Measurements from ENCODE around the gene TMEM192. TPM values are rescaled to one million over a fixed set of nuclear protein-coding genes. Genes with fewer than 3 reads are reported as not detected.
"Not testable (repeated sequence)": the region's sequence is repeated elsewhere in the genome, so short reads cannot be mapped to it uniquely, and the experiment has no call there.

Gene TMEM192
- total and polyA plus RNA-seq, 2 donors: 6.1 to 8.0 TPM

GRCh38 chr4:165077034-165077578 is 35.6 kb downstream of the TMEM192 start:
- no peak for DNase-seq (ENCODE audit: low read depth in 6 of 9, low spot score in 9 of 9)
- 96% methylated on average over 5 of the region's 5 CpGs for WGBS
- H3K4me3 ChIP-seq (ENCODE audit: low read length in 2 of 2): no peak overlapping the region
- no peaks in the 10 kb centered on the region for H3K36me3 ChIP-seq (ENCODE audit: control insufficient read depth in 2 of 2, insufficient read depth in 2 of 2, low read length in 1 of 2)
- no peaks in the 10 kb centered on the region for H3K27me3 ChIP-seq (ENCODE audit: control insufficient read depth in 2 of 2, insufficient read depth in 1 of 2, low read length in 1 of 2)
- no peaks in the 10 kb centered on the region for H3K9me3 ChIP-seq (ENCODE audit: control insufficient read depth in 2 of 2, insufficient read depth in 1 of 2, low read length in 1 of 2)
- H3K4me1 ChIP-seq (ENCODE audit: control insufficient read depth in 2 of 2, insufficient read depth in 2 of 2, low read length in 2 of 2): no peaks in the 10 kb centered on the region
- no peak overlapping the region for H3K27ac ChIP-seq (ENCODE audit: low read depth in 1 of 2, low read length in 1 of 2)

- not testable (repeated sequence) for H3K9me3 ChIP-seq (ENCODE audit: control insufficient read depth in 2 of 2, insufficient read depth in 1 of 2, low read length in 1 of 2); H3K4me1 ChIP-seq (ENCODE audit: control insufficient read depth in 2 of 2, insufficient read depth in 2 of 2, low read length in 2 of 2); H3K36me3 ChIP-seq (ENCODE audit: control insufficient read depth in 2 of 2, insufficient read depth in 2 of 2, low read length in 1 of 2); H3K27ac ChIP-seq (ENCODE audit: low read depth in 1 of 2, low read length in 1 of 2); DNase-seq (ENCODE audit: low read depth in 6 of 9, low spot score in 9 of 9); H3K27me3 ChIP-seq (ENCODE audit: control insufficient read depth in 2 of 2, insufficient read depth in 1 of 2, low read length in 1 of 2); H3K4me3 ChIP-seq (ENCODE audit: low read length in 2 of 2)
- 91% methylated on average over 11 of the region's 11 CpGs for WGBS
Measured at GRCh38 chr4:165073346-165073745, 39.3 kb downstream of the TMEM192 start.

GRCh38 chr4:165070560-165070959 is 42.1 kb downstream of the TMEM192 start:
- no peak overlapping the region for H3K27ac ChIP-seq (ENCODE audit: low read depth in 1 of 2, low read length in 1 of 2)
- DNase-seq (ENCODE audit: low read depth in 6 of 9, low spot score in 9 of 9): no peak
- WGBS: 86% methylated on average over 1 of the region's 1 CpG
- H3K27me3 ChIP-seq (ENCODE audit: control insufficient read depth in 2 of 2, insufficient read depth in 1 of 2, low read length in 1 of 2): no peaks in the 10 kb centered on the region
- H3K4me3 ChIP-seq (ENCODE audit: low read length in 2 of 2): no peak overlapping the region
- H3K4me1 ChIP-seq (ENCODE audit: control insufficient read depth in 2 of 2, insufficient read depth in 2 of 2, low read length in 2 of 2): no peaks in the 10 kb centered on the region
- no peaks in the 10 kb centered on the region for H3K36me3 ChIP-seq (ENCODE audit: control insufficient read depth in 2 of 2, insufficient read depth in 2 of 2, low read length in 1 of 2)
- H3K9me3 ChIP-seq (ENCODE audit: control insufficient read depth in 2 of 2, insufficient read depth in 1 of 2, low read length in 1 of 2): no peaks in the 10 kb centered on the region

GRCh38 chr4:165060938-165061337 is 51.7 kb downstream of the TMEM192 start:
- Histone ChIP-seq H3K36me3 (ENCODE audit: control insufficient read depth in 2 of 2, insufficient read depth in 2 of 2, low read length in 1 of 2) (no peaks in the 10 kb centered on the region), H3K4me1 (ENCODE audit: control insufficient read depth in 2 of 2, insufficient read depth in 2 of 2, low read length in 2 of 2) (no peaks in the 10 kb centered on the region), H3K27me3 (ENCODE audit: control insufficient read depth in 2 of 2, insufficient read depth in 1 of 2, low read length in 1 of 2) (no peaks in the 10 kb centered on the region), H3K4me3 (ENCODE audit: low read length in 2 of 2) (no peak overlapping the region), H3K9me3 (ENCODE audit: control insufficient read depth in 2 of 2, insufficient read depth in 1 of 2, low read length in 1 of 2) (no peaks in the 10 kb centered on the region), H3K27ac (ENCODE audit: low read depth in 1 of 2, low read length in 1 of 2) (no peak overlapping the region)
- DNase-seq (ENCODE audit: low read depth in 6 of 9, low spot score in 9 of 9): no peak
- 88% methylated on average over 1 of the region's 1 CpG for WGBS

GRCh38 chr4:165059386-165059785 is 53.3 kb downstream of the TMEM192 start:
- 95% methylated on average over 4 of the region's 4 CpGs for WGBS
- Histone ChIP-seq H3K4me1 (ENCODE audit: control insufficient read depth in 2 of 2, insufficient read depth in 2 of 2, low read length in 2 of 2) (no peaks in the 10 kb centered on the region), H3K4me3 (ENCODE audit: low read length in 2 of 2) (no peak overlapping the region), H3K36me3 (ENCODE audit: control insufficient read depth in 2 of 2, insufficient read depth in 2 of 2, low read length in 1 of 2) (no peaks in the 10 kb centered on the region), H3K9me3 (ENCODE audit: control insufficient read depth in 2 of 2, insufficient read depth in 1 of 2, low read length in 1 of 2) (no peaks in the 10 kb centered on the region), H3K27ac (ENCODE audit: low read depth in 1 of 2, low read length in 1 of 2) (no peak overlapping the region), H3K27me3 (ENCODE audit: control insufficient read depth in 2 of 2, insufficient read depth in 1 of 2, low read length in 1 of 2) (no peaks in the 10 kb centered on the region)
- no peak for DNase-seq (ENCODE audit: low read depth in 6 of 9, low spot score in 9 of 9)

GRCh38 chr4:165058666-165059065 is 54.0 kb downstream of the TMEM192 start:
- Histone ChIP-seq H3K4me3 (ENCODE audit: low read length in 2 of 2) (no peak overlapping the region), H3K27ac (ENCODE audit: low read depth in 1 of 2, low read length in 1 of 2) (no peak overlapping the region), H3K36me3 (ENCODE audit: control insufficient read depth in 2 of 2, insufficient read depth in 2 of 2, low read length in 1 of 2) (no peaks in the 10 kb centered on the region), H3K9me3 (ENCODE audit: control insufficient read depth in 2 of 2, insufficient read depth in 1 of 2, low read length in 1 of 2) (no peaks in the 10 kb centered on the region), H3K4me1 (ENCODE audit: control insufficient read depth in 2 of 2, insufficient read depth in 2 of 2, low read length in 2 of 2) (no peaks in the 10 kb centered on the region), H3K27me3 (ENCODE audit: control insufficient read depth in 2 of 2, insufficient read depth in 1 of 2, low read length in 1 of 2) (no peaks in the 10 kb centered on the region)
- 96% methylated on average over 2 of the region's 2 CpGs for WGBS
- no peak for DNase-seq (ENCODE audit: low read depth in 6 of 9, low spot score in 9 of 9)

- Histone ChIP-seq H3K27ac (ENCODE audit: low read depth in 1 of 2, low read length in 1 of 2) (no peak overlapping the region), H3K36me3 (ENCODE audit: control insufficient read depth in 2 of 2, insufficient read depth in 2 of 2, low read length in 1 of 2) (no peaks in the 10 kb centered on the region), H3K9me3 (ENCODE audit: control insufficient read depth in 2 of 2, insufficient read depth in 1 of 2, low read length in 1 of 2) (no peaks in the 10 kb centered on the region), H3K4me1 (ENCODE audit: control insufficient read depth in 2 of 2, insufficient read depth in 2 of 2, low read length in 2 of 2) (no peaks in the 10 kb centered on the region), H3K4me3 (ENCODE audit: low read length in 2 of 2) (no peak overlapping the region), H3K27me3 (ENCODE audit: control insufficient read depth in 2 of 2, insufficient read depth in 1 of 2, low read length in 1 of 2) (no peaks in the 10 kb centered on the region)
- WGBS: 93% methylated on average over 9 of the region's 9 CpGs
- DNase-seq (ENCODE audit: low read depth in 6 of 9, low spot score in 9 of 9): no peak
Measured at GRCh38 chr4:165055601-165056000, 57.1 kb downstream of the TMEM192 start.

- H3K4me1 ChIP-seq (ENCODE audit: control insufficient read depth in 2 of 2, insufficient read depth in 2 of 2, low read length in 2 of 2): no peaks in the 10 kb centered on the region
- H3K36me3 ChIP-seq (ENCODE audit: control insufficient read depth in 2 of 2, insufficient read depth in 2 of 2, low read length in 1 of 2): no peaks in the 10 kb centered on the region
- DNase-seq (ENCODE audit: low read depth in 6 of 9, low spot score in 9 of 9): no peak
- WGBS: 89% methylated on average over 6 of the region's 6 CpGs
- H3K27ac ChIP-seq (ENCODE audit: low read depth in 1 of 2, low read length in 1 of 2): no peak within 1 kb of the TSS
- H3K4me3 ChIP-seq (ENCODE audit: low read length in 2 of 2): no peak within 1 kb of the TSS
- H3K9me3 ChIP-seq (ENCODE audit: control insufficient read depth in 2 of 2, insufficient read depth in 1 of 2, low read length in 1 of 2): no peaks in the 10 kb centered on the region
- H3K27me3 ChIP-seq (ENCODE audit: control insufficient read depth in 2 of 2, insufficient read depth in 1 of 2, low read length in 1 of 2): no peaks in the 10 kb centered on the region
Measured at GRCh38 chr4:165053645-165054044, 59.0 kb downstream of the TMEM192 start, which contains the start of gene TRIM75. TRIM75 (plus strand) TSS chr4:165053866; CDS start chr4:165059148, 5,282 bp downstream.

- no peak overlapping the region for H3K27ac ChIP-seq (ENCODE audit: low read depth in 1 of 2, low read length in 1 of 2)
- no peaks in the 10 kb centered on the region for H3K27me3 ChIP-seq (ENCODE audit: control insufficient read depth in 2 of 2, insufficient read depth in 1 of 2, low read length in 1 of 2)
- no peak for DNase-seq (ENCODE audit: low read depth in 6 of 9, low spot score in 9 of 9)
- 89% methylated on average over 3 of the region's 3 CpGs for WGBS
- no peak overlapping the region for H3K4me3 ChIP-seq (ENCODE audit: low read length in 2 of 2)
- no peaks in the 10 kb centered on the region for H3K9me3 ChIP-seq (ENCODE audit: control insufficient read depth in 2 of 2, insufficient read depth in 1 of 2, low read length in 1 of 2)
- no peaks in the 10 kb centered on the region for H3K4me1 ChIP-seq (ENCODE audit: control insufficient read depth in 2 of 2, insufficient read depth in 2 of 2, low read length in 2 of 2)
- H3K36me3 ChIP-seq (ENCODE audit: control insufficient read depth in 2 of 2, insufficient read depth in 2 of 2, low read length in 1 of 2): no peaks in the 10 kb centered on the region
Measured at GRCh38 chr4:165052627-165053026, 60.0 kb downstream of the TMEM192 start.

GRCh38 chr4:165048170-165048569 is 64.5 kb downstream of the TMEM192 start:
- Histone ChIP-seq H3K4me1 (ENCODE audit: control insufficient read depth in 2 of 2, insufficient read depth in 2 of 2, low read length in 2 of 2) (no peaks in the 10 kb centered on the region), H3K27ac (ENCODE audit: low read depth in 1 of 2, low read length in 1 of 2) (no peak overlapping the region), H3K9me3 (ENCODE audit: control insufficient read depth in 2 of 2, insufficient read depth in 1 of 2, low read length in 1 of 2) (no peaks in the 10 kb centered on the region), H3K36me3 (ENCODE audit: control insufficient read depth in 2 of 2, insufficient read depth in 2 of 2, low read length in 1 of 2) (no peaks in the 10 kb centered on the region), H3K27me3 (ENCODE audit: control insufficient read depth in 2 of 2, insufficient read depth in 1 of 2, low read length in 1 of 2) (no peaks in the 10 kb centered on the region), H3K4me3 (ENCODE audit: low read length in 2 of 2) (no peak overlapping the region)
- DNase-seq (ENCODE audit: low read depth in 6 of 9, low spot score in 9 of 9): no peak
- WGBS: 90% methylated on average over 5 of the region's 5 CpGs
